Panc1 (cell line): ENCODE measurements around the gene COL4A2. TPM values are rescaled to one million over a fixed set of nuclear protein-coding genes. Genes with fewer than 3 reads are reported as not detected.

Experiments used
- ATAC-seq: fragments of 200-7000 bp; cut with Tn5 transposase; 2 replicates; pipeline ENCODE4 v1.9.1; 2020; ENCODE audit warnings: mild to moderate bottlenecking, moderate library complexity
- BruUV-seq: library from RNA; stranded (reverse); fragments of 400-500 nt; replicated peaks from 2 replicates; lab custom pipeline; 2021; lab: Mats Ljungman, UMichigan
- CTCF ChIA-PET: fragments of 300-600 bp; sonication (Branson Sonifier 250); formaldehyde crosslinking; loops from one replicate; lab custom pipeline; 2022; ENCODE audit warnings: antibody characterized with exemption; lab: Charles Lee
- POLR2A ChIA-PET: fragments of 300-600 bp; sonication (Branson Sonifier 250); formaldehyde crosslinking; loops from one replicate; lab custom pipeline; 2022; ENCODE audit warnings: antibody characterized with exemption; lab: Charles Lee
- DNase-seq: peaks from one replicate; pipeline ENCODE4 v3.0.0-alpha.2; 2010; ENCODE audit warnings: low read depth, low spot score
- H3K27ac ChIP-seq: 2 replicates; pipeline ENCODE4 v1.5.1; 2011; ENCODE audit warnings: mild to moderate bottlenecking, low read length, inconsistent platforms
- H3K27me3 ChIP-seq: fragments of 200-500 bp; sonication (Bioruptor generic); 2 replicates; pipeline ENCODE4 v1.6.0; 2014; ENCODE audit warnings: low read length, inconsistent platforms; ENCODE audit not compliant: control insufficient read depth, insufficient read depth
- H3K36me3 ChIP-seq: fragments of 200-500 bp; sonication (Bioruptor generic); 2 replicates; pipeline ENCODE4 v1.5.1; 2014; ENCODE audit warnings: inconsistent platforms, mild to moderate bottlenecking, low read length, moderate library complexity; ENCODE audit not compliant: control insufficient read depth, insufficient read depth
- H3K4me1 ChIP-seq: 2 replicates; pipeline ENCODE4 v1.5.1; 2011; ENCODE audit warnings: inconsistent platforms, mild to moderate bottlenecking, low read length, moderate library complexity; ENCODE audit not compliant: control insufficient read depth, insufficient read depth
- H3K4me3 ChIP-seq, 2 experiments: 2 replicates each; pipeline ENCODE4 v1.5.1; 2011 to 2012; ENCODE audit warnings: low read depth in 2 of 2, low read length in 2 of 2, mild to moderate bottlenecking in 2 of 2, inconsistent platforms in 1 of 2, moderate library complexity in 1 of 2
- H3K9me3 ChIP-seq: fragments of 200-500 bp; sonication (Bioruptor generic); 2 replicates; pipeline ENCODE4 v1.5.1; 2014; ENCODE audit warnings: low read depth, mild to moderate bottlenecking, inconsistent platforms, low read length, moderate library complexity; ENCODE audit not compliant: control insufficient read depth, insufficient read depth
- CTCF ChIP-seq: fragments of 450-650 bp; IDR thresholded peaks from 2 replicates; pipeline ENCODE4 v1.5.1; 2017; ENCODE audit warnings: mild to moderate bottlenecking
- POLR2AphosphoS5 ChIP-seq: IDR thresholded peaks from 2 replicates; pipeline ENCODE4 v1.6.1; 2012; ENCODE audit warnings: mild to moderate bottlenecking, low read depth, low read length, moderate library complexity
- REST ChIP-seq, 2 experiments: IDR thresholded peaks; 2 replicates each; pipeline ENCODE4 v1.6.1; 2011 to 2012; ENCODE audit warnings: low read depth in 2 of 2, control low read depth in 1 of 2, low read length in 1 of 2, mild to moderate bottlenecking in 1 of 2, moderate library complexity in 1 of 2; ENCODE audit not compliant: insufficient read depth in 1 of 2
- SIN3A ChIP-seq: IDR thresholded peaks from 2 replicates; pipeline ENCODE4 v1.6.1; 2012; ENCODE audit warnings: low read depth, mild to moderate bottlenecking, low read length, moderate library complexity, borderline replicate concordance; ENCODE audit not compliant: insufficient read depth
- TCF7L2 ChIP-seq: IDR thresholded peaks from 2 replicates; pipeline ENCODE4 v1.6.1; 2011; ENCODE audit warnings: mild to moderate bottlenecking, low read depth, low read length, inconsistent platforms
- in situ Hi-C: cut with HindIII; loops from 2 replicates; pipeline ENCODE4 v1.10.0; 2016; ENCODE audit warnings: low sequenced_read_pairs, low pct_unique_long_range_greater_than_20kb
- intact Hi-C: fragments of 100-400 bp; cut with micrococcal nuclease; formaldehyde crosslinking; loops from one replicate; pipeline ENCODE4 v1.10.0; 2022; ENCODE audit not compliant: unreplicated experiment
- total RNA-seq: library from RNA; stranded (reverse); gene quantifications from one replicate; pipeline ENCODE4 v1.2.1, GENCODE V29; 2021; ENCODE audit not compliant: unreplicated experiment

Gene COL4A2
- total RNA-seq, 1 experiment from 2014 or later, result 3.0 TPM

GRCh38 chr13:110414283-110414682 is 107.2 kb downstream of the COL4A2 start:
- in situ Hi-C loops, result no loop called here

GRCh38 chr13:110414931-110415330 is 107.8 kb downstream of the COL4A2 start:
- H3K27me3 ChIP-seq, result no peaks in the 10 kb centered on the region; the same call in 1 of the 2 replicates
- intact Hi-C loops, result no loop called here
- ChIA-PET CTCF (no interaction called here), POLR2A (no interaction called here)
- BruUV-seq, result no TSS peak
- H3K4me1 ChIP-seq, result no peaks in the 10 kb centered on the region
- no peak overlapping the region for H3K27ac ChIP-seq
- no peaks in the 10 kb centered on the region for H3K36me3 ChIP-seq
- TF ChIP-seq CTCF (no peak), REST (IDR thresholded peaks at IDR 0.05; ENCODE audit: insufficient read depth in 1 of 2, low read depth in 2 of 2, low read length in 1 of 2) (no peak), POLR2AphosphoS5 (no peak), SIN3A (no peak), TCF7L2 (no peak)
- ATAC-seq, result no peak
- DNase-seq, result no peak
- H3K4me3 ChIP-seq, result no peak overlapping the region
- in situ Hi-C loops, result no loop called here
- no peaks in the 10 kb centered on the region for H3K9me3 ChIP-seq

More at GRCh38 chr13:110414283-110414682, 107.2 kb downstream of the COL4A2 start:
- ATAC-seq (no peak), DNase-seq (no peak)
- Histone ChIP-seq H3K4me3 (no peak overlapping the region), H3K4me1 (no peaks in the 10 kb centered on the region), H3K9me3 (no peaks in the 10 kb centered on the region), H3K36me3 (no peaks in the 10 kb centered on the region), H3K27me3 (no peaks in the 10 kb centered on the region; the same call in 1 of the 2 replicates), H3K27ac (no peak overlapping the region)
- no TSS peak for BruUV-seq
- POLR2A ChIA-PET, result no interaction called here
- intact Hi-C loops, result no loop called here
- CTCF ChIA-PET, result no interaction called here
- no peak for TF ChIP-seq POLR2AphosphoS5
- TF ChIP-seq SIN3A, result no peak
- TF ChIP-seq REST (IDR thresholded peaks at IDR 0.05; ENCODE audit: insufficient read depth in 1 of 2, low read depth in 2 of 2, low read length in 1 of 2), result no peak
- TF ChIP-seq CTCF, result no peak
- no peak for TF ChIP-seq TCF7L2
